ENCODE results near the gene IFI27L1.
A peak's percentile ranks its signal among the peaks of the same experiment; 100 is the strongest.

IFI27L1 gene

DNA sequence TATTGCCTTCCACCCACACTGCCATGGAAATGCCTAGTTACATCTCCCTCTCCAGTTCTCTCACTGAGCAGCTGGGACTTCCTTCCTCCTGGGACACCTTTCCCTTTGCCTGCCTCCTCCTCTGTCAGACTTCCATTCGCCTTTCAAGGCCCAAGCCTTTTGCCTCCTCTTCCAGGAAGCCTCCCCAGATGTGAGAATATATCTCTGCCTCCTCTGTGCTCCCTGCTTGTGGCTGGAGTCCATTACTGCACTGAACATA is 45.2 kb downstream of the IFI27L1 start:
- in situ Hi-C loops (cut with MboI; ENCODE audit: low sequenced_read_pairs, unreplicated experiment), result loop anchor here (10.0 kb wide), 1 partner anchor 192 kb away; no protein-coding TSS in a partner anchor
- DNase-seq (ENCODE audit: low spot score), result no peak
- TF ChIP-seq, protein P1, sequence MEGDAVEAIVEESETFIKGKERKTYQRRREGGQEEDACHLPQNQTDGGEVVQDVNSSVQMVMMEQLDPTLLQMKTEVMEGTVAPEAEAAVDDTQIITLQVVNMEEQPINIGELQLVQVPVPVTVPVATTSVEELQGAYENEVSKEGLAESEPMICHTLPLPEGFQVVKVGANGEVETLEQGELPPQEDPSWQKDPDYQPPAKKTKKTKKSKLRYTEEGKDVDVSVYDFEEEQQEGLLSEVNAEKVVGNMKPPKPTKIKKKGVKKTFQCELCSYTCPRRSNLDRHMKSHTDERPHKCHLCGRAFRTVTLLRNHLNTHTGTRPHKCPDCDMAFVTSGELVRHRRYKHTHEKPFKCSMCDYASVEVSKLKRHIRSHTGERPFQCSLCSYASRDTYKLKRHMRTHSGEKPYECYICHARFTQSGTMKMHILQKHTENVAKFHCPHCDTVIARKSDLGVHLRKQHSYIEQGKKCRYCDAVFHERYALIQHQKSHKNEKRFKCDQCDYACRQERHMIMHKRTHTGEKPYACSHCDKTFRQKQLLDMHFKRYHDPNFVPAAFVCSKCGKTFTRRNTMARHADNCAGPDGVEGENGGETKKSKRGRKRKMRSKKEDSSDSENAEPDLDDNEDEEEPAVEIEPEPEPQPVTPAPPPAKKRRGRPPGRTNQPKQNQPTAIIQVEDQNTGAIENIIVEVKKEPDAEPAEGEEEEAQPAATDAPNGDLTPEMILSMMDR (IDR thresholded peaks at IDR 0.05; ENCODE audit: borderline replicate concordance, control extremely low read depth, extremely low read depth, insufficient read depth, missing control alignments), result no peak

DNA sequence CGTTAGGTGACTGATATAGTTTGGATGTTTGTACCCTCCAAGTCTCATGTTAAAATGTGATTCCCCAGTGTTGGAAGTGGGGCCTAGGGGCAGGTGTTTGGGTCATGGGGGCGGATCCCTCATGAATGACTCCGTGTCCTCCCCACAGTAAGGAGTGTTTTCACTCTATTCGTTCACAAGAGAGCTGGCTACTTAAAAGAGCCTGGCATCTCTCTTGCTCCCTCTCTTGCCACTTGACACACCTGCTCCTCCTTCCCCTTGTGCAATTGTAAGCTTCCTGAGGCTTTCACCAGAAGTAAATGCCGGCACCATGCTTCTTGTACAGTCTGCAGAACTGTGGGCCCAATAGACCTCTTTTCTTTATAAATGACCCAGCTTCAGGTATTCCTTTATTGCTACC is 45.7 kb downstream of the IFI27L1 start:
- DNase-seq (ENCODE audit: low spot score), result no peak
- TF ChIP-seq, protein P1 (IDR thresholded peaks at IDR 0.05; ENCODE audit: borderline replicate concordance, control extremely low read depth, extremely low read depth, insufficient read depth, missing control alignments), result no peak
- in situ Hi-C loops (cut with MboI; ENCODE audit: low sequenced_read_pairs, unreplicated experiment), result loop anchor here (10.0 kb wide), 1 partner anchor 192 kb away; no protein-coding TSS in a partner anchor

DNA sequence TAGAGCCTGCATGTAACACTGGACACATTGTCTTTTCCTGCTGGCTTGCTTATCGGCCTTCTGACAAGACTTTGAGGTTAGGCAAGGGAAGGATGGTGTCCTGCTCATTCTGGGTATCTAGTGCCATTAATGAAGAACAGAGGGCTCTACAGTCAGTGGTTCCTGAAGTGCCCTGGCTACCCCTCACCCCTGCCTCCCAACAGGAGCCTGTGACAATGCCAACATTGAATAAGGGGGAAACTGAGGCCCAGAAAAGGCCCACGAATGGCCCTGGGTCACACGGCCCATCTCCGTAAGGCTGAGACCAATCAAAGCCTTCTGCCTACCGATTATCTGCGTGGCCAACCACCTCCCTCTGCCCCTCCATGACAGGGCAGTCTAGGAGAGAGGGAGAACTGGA is 46.2 kb downstream of the IFI27L1 start:
- in situ Hi-C loops (cut with MboI; ENCODE audit: low sequenced_read_pairs, unreplicated experiment), result loop anchor here (10.0 kb wide), 1 partner anchor 193 kb away; no protein-coding TSS in a partner anchor
- DNase-seq (ENCODE audit: low spot score), result no peak
- TF ChIP-seq, protein P1 (IDR thresholded peaks at IDR 0.05; ENCODE audit: borderline replicate concordance, control extremely low read depth, extremely low read depth, insufficient read depth, missing control alignments), result no peak

DNA sequence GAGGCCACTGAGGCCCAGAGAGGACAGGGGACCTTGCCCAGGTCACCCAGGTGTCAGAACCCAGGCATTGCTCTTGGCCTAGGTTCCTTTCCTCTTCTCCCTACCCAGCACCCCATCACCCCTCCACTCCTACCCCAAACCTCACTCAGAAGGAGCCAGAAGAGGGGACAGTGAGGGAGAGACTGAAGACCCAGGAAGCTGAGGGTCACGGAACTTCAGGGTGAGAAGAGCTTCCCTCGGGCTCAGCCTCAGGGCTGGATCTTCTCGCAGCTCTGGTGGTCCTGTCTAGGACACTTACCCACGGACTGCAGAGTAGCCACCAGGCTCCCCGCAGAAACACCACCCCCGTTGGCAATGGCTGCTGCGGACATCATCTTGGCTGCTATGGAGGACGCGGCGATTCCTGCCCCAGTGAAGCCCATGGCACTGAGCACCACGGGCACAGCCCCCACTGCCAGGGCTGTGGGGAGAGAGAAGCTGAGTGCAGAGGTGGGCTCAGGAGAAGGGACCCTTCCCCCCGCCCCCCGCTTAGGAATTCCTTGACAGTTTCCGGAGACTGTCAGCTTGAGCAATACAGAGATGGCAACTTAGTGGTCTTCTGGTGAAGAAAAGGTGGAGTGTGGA is 47.2 kb downstream of the IFI27L1 start:
- TF ChIP-seq, protein P1 (IDR thresholded peaks at IDR 0.05; ENCODE audit: borderline replicate concordance, control extremely low read depth, extremely low read depth, insufficient read depth, missing control alignments), result no peak
- DNase-seq (ENCODE audit: low spot score), result no peak
- in situ Hi-C loops (cut with MboI; ENCODE audit: low sequenced_read_pairs, unreplicated experiment), result loop anchor here (10.0 kb wide), 1 partner anchor 194 kb away; no protein-coding TSS in a partner anchor

DNA sequence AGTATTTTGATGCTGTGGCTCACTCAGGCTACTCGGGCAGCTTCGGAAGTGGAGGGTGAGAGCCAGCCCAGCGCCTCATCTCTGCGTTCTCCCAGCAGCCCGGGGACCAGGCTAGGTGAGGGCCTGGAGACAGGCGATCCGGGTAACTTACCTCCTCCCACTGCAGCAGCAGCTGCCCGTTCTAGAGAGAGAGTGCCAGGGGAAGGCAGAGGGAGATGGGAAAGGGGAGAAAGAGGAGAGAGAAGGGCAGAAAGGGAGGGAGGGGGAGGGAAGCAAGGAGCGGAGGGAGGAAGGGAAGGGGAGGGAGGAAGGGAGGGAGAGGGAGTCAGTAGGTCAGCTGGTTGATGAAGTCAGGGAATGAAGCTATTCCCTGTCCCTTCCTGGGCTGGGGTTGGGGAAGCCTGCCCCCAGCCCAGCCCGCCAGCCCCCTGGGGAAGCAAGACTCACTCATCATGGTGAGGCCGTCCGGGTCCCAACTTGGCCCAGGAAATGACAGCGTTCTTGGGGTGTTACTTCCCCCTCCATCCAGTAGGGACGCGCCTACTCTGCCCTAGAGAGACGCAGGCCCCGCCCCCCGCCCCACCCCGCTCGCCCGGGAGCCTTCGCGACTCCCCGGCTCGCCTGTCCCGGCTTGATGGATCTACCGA is 48.1 kb downstream of the IFI27L1 start, which contains the start of gene IFI27L2:
TSS of gene IFI27L2 (minus strand) at position 494 of the 647 bp plus-strand sequence. CDS start at position 454, 40 bp downstream.
- in situ Hi-C loops (cut with MboI; ENCODE audit: low sequenced_read_pairs, unreplicated experiment), result loop anchor here (10.0 kb wide), 1 partner anchor 194 kb away; no protein-coding TSS in a partner anchor
- TF ChIP-seq, protein P1 (IDR thresholded peaks at IDR 0.05; ENCODE audit: borderline replicate concordance, control extremely low read depth, extremely low read depth, insufficient read depth, missing control alignments), result peak; percentile 8
- peak; percentile 95 for DNase-seq (ENCODE audit: low spot score)

DNA sequence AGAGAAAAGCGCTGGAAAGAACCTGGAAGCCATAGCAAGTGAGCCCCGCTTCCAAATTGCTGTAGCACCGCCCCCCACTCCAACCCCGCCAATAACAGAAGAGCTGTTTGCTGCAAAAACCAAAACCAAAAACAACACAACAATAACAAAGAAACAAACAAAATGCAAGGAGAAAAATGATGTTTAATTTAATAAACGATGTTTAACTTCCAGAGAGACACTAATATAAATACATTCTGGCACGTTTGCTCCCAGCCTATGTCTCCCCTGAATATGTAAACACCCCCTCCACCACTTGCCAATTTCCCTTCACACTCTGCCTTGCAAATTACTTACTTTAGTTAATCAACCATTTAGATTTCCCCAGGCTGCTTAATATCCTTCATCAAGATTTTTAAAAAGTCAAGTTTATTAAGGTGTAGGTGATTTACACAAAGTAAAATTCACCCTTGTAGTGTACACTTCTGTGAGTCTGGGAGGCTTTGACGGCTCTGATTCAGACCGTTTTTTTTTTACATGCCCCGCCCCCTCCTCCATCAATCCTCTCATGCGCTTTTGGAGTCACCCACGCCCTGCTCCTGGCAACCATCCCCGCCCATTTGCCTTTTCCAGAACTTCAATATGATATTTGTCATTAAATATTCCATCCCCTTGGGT is 48.8 kb downstream of the IFI27L1 start:
- in situ Hi-C loops (cut with MboI; ENCODE audit: low sequenced_read_pairs, unreplicated experiment), result loop anchor here (10.0 kb wide), 2 partner anchors 95 to 195 kb away; no protein-coding TSS in a partner anchor
- TF ChIP-seq, protein P1 (IDR thresholded peaks at IDR 0.05; ENCODE audit: borderline replicate concordance, control extremely low read depth, extremely low read depth, insufficient read depth, missing control alignments), result no peak
- peak; percentile 40 for DNase-seq (ENCODE audit: low spot score)
